Thoracic aorta (tissue), 2 donors: ENCODE results near the gene TDRD7. TPM values are rescaled to one million over a fixed set of nuclear protein-coding genes. Genes with fewer than 3 reads are reported as not detected.
"Not testable (repeated sequence)": the region's sequence is repeated elsewhere in the genome, so short reads cannot be mapped to it uniquely, and the experiment has no call there.

Experiments
- ATAC-seq: fragments of 150-250 bp; one replicate; pipeline ENCODE4 v1.8.0; 2017; ENCODE audit warnings: low read depth; ENCODE audit not compliant: insufficient number of reproducible peaks, low FRiP score
- DNase-seq: peaks from one replicate; pipeline ENCODE4 v3.0.0-alpha.2; 2020; ENCODE audit warnings: low spot score
- H3K27ac ChIP-seq, 2 donors: fragments of 200-600 bp; sonication (generic); 1 replicate in 1 of 2; 2 replicates in 1 of 2; pipeline ENCODE4 v1.5.1; 2016; ENCODE audit warnings: mild to moderate bottlenecking in 2 of 2, moderate library complexity in 2 of 2
- H3K27me3 ChIP-seq: fragments of 200-600 bp; sonication (generic); replicated peaks from 2 replicates; pipeline ENCODE4 v1.6.0; 2016; ENCODE audit warnings: mild to moderate bottlenecking; ENCODE audit not compliant: insufficient read depth
- H3K36me3 ChIP-seq: fragments of 200-600 bp; sonication (generic); one replicate; pipeline ENCODE4 v1.5.1; 2016
- H3K4me1 ChIP-seq, 2 donors: fragments of 200-600 bp; sonication (generic); 1 replicate in 1 of 2; 2 replicates in 1 of 2; pipeline versions ENCODE4 v1.5.1 to v1.6.0; 2016; ENCODE audit warnings: low read depth in 2 of 2, mild to moderate bottlenecking in 1 of 2; ENCODE audit not compliant: control insufficient read depth in 1 of 2
- H3K4me3 ChIP-seq: fragments of 200-600 bp; sonication (generic); 2 replicates; pipeline ENCODE4 v1.5.1; 2016; ENCODE audit warnings: mild to moderate bottlenecking
- H3K9me3 ChIP-seq: fragments of 200-600 bp; sonication (generic); 2 replicates; pipeline ENCODE4 v1.5.1; 2016
- total RNA-seq, 2 donors: library from RNA; depleted of rRNA; stranded (reverse); fragments of >200 nt; gene quantifications; one replicate each; pipeline versions ENCODE4 v1.1.0 to v1.2.3, GENCODE V29; 2016
- TF ChIP-seq, protein P1 (sequence below): fragments of 200-600 bp; sonication (generic); IDR thresholded peaks from one replicate; pipeline ENCODE4 v1.5.1; 2019; ENCODE audit warnings: antibody characterized with exemption

The TDRD7 gene
- total RNA-seq, 2 donors from 2014 or later: 13.9 to 16.2 TPM

DNA sequence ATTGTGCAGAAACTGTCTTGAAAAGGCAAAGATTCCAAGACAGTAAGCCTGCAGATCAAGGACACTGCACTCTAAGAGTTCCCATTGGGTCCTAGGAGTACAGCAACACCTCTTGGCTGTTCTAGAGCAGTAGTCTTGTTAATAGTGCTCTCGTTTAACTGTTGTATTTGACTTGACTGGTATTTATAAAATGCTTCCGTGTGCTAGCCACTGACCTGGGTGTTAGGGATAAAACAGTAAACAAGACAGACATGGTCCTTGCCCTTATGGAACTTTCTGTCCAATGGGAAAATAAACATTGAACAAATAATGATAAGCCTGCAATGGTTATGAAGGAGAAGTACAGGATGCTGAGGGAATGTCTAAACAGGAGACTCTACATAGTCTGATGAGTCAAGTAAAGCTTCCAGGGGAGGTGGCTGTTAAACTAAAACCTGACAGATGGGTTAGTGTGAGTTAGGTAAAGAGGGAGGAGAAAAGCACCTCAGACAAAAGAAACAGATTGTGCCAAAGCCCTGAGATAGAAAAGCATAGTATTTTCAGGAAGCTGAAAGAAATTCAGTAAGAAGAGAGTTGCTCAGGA lies 33.3 kb downstream of the TDRD7 start:
- DNase-seq (no peak), ATAC-seq (no peak)
- Histone ChIP-seq H3K36me3 (peaks cover 5% of the 10 kb centered on the region), H3K27ac (no peak overlapping the region), H3K27me3 (no peaks in the 10 kb centered on the region), H3K4me1 (no peaks in the 10 kb centered on the region), H3K4me3 (no peak overlapping the region), H3K9me3 (no peaks in the 10 kb centered on the region)
- TF ChIP-seq, protein P1, sequence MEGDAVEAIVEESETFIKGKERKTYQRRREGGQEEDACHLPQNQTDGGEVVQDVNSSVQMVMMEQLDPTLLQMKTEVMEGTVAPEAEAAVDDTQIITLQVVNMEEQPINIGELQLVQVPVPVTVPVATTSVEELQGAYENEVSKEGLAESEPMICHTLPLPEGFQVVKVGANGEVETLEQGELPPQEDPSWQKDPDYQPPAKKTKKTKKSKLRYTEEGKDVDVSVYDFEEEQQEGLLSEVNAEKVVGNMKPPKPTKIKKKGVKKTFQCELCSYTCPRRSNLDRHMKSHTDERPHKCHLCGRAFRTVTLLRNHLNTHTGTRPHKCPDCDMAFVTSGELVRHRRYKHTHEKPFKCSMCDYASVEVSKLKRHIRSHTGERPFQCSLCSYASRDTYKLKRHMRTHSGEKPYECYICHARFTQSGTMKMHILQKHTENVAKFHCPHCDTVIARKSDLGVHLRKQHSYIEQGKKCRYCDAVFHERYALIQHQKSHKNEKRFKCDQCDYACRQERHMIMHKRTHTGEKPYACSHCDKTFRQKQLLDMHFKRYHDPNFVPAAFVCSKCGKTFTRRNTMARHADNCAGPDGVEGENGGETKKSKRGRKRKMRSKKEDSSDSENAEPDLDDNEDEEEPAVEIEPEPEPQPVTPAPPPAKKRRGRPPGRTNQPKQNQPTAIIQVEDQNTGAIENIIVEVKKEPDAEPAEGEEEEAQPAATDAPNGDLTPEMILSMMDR: no peak

DNA sequence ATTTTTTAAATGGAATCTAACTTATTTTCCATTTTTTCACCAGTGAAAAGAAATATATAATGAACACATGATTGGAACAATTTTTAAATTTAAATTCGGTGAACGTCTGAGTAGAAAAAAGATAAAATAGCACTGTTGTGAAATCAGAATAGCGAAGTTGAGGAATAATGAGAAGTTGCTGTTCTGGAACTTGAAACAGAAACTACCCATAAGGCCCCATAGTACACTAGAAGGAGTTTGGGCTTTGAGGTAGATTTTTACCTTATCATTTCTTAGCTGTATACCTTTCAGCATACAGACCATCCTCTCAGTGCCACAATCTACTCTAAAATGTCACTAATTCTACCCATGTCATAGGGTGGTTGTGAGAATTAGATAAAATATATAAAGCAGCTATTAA lies 35.1 kb downstream of the TDRD7 start:
- H3K4me1 ChIP-seq: no peaks in the 10 kb centered on the region
- H3K27ac ChIP-seq: no peak overlapping the region
- TF ChIP-seq, protein P1: no peak
- no peaks in the 10 kb centered on the region for H3K36me3 ChIP-seq
- no peak overlapping the region for H3K4me3 ChIP-seq
- H3K9me3 ChIP-seq: no peaks in the 10 kb centered on the region
- H3K27me3 ChIP-seq: no peaks in the 10 kb centered on the region
- DNase-seq: no peak
- ATAC-seq: no peak

DNA sequence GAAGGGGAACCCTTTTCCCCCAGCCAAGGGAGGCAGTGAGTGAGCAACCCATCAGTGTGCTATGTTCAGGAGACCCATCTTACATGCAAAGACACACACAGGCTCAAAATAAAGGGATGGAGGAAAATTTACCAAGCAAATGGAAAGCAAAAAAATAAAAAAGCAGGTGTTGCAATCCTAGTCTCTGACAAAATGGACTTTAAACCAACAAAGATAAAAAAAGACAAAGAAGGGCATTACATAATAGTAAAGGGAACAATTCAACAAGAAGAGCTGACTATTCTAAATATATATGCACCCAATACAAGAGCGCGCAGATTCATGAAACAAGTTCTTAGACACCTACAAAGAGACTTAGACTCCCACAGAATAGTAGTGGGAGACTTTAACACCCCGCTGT lies 41.7 kb downstream of the TDRD7 start:
- not testable (repeated sequence) for H3K27ac ChIP-seq, H3K9me3 ChIP-seq, H3K36me3 ChIP-seq, H3K4me1 ChIP-seq, DNase-seq, H3K27me3 ChIP-seq, ATAC-seq, H3K4me3 ChIP-seq

DNA sequence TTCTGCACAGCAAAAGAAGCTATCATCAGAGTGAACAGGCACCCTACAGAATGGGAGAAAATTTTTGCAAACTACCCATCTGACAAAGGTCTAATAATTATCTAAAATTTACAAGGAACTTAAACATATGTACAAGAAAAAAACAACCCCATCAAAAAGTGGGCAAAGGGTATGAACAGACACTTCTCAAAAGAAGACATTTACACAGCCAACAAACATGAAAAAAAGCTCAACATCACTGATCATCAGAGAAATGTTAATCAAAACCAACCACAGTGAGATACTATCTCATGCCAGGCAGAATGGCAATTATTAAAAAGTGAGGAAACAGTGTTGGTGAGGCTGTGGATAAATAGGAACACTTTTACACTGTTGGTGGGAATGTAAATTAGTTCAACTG lies 44.9 kb downstream of the TDRD7 start:
- not testable (repeated sequence) for H3K4me3 ChIP-seq, DNase-seq, H3K36me3 ChIP-seq, H3K4me1 ChIP-seq, ATAC-seq, H3K27ac ChIP-seq, H3K27me3 ChIP-seq, H3K9me3 ChIP-seq

DNA sequence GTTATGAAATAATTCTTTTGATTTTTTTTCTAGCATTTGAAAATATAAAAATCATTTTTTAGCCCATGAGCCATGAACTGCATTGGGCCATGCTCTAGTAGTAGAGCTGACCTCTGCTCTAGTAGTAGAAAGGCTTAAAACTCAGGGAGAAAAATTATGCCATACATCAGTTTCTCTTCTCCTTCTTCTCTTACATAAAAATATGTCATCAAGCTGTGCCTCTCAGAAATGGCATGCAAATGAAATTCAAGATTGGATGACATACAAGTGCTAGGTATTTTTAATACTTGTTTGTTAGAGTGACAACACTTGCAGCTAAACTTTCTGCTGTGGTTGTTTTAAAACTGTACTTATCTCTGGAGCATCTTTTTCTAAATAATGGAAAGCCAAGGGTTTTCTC lies 47.4 kb downstream of the TDRD7 start:
- H3K9me3 ChIP-seq: no peaks in the 10 kb centered on the region
- no peak overlapping the region for H3K4me3 ChIP-seq
- peaks cover 9% of the 10 kb centered on the region for H3K36me3 ChIP-seq
- H3K27me3 ChIP-seq: no peaks in the 10 kb centered on the region
- ATAC-seq: no peak
- TF ChIP-seq, protein P1: no peak
- no peaks in the 10 kb centered on the region for H3K4me1 ChIP-seq
- no peak for DNase-seq
- H3K27ac ChIP-seq: no peak overlapping the region

DNA sequence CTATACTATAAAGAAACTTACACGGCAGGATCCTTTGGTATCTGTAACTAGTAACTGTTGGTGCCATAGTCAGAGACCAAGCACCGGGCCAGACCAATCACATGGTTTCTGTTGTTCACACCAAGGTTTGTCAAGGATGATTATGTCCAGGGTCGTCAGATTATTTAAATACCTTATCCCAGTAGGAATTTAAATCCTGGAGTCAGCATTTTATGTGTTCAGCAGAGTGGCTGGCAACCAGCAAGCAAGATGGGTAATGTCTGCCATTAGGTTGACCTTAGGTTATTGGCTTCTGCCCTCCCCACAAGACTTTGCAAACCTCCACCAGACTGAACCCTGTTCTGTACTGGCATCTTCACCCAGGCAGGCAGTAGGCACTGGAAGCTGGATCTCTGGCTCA lies 50.3 kb downstream of the TDRD7 start:
- TF ChIP-seq, protein P1: no peak
- Histone ChIP-seq H3K4me1 (no peaks in the 10 kb centered on the region), H3K27me3 (no peaks in the 10 kb centered on the region), H3K36me3 (peaks cover 9% of the 10 kb centered on the region), H3K27ac (no peak overlapping the region), H3K9me3 (no peaks in the 10 kb centered on the region), H3K4me3 (no peak overlapping the region)
- ATAC-seq: no peak
- no peak for DNase-seq
